HG02981 (cell line): Measurements from ENCODE around the gene GNPDA2.
A peak's percentile ranks its signal among the peaks of the same experiment; 100 is the strongest.
"Not testable (repeated sequence)": the region's sequence is repeated elsewhere in the genome, so short reads cannot be mapped to it uniquely, and the experiment has no call there.

ENCODE experiments used
- ATAC-seq: cut with Tn5 transposase; IDR thresholded peaks from one replicate; pipeline ENCODE4 v1.9.1; 2021; ENCODE audit warnings: mild to moderate bottlenecking, moderate library complexity; ENCODE audit not compliant: unreplicated experiment

Gene GNPDA2

GRCh38 chr4:44726038-44726871 is at the start of gene GNPDA2:
Gene GNPDA2 (minus strand): TSS chr4:44726556. CDS start chr4:44722207, 4,349 bp downstream.
- peak; percentile 93 for ATAC-seq

DNA sequence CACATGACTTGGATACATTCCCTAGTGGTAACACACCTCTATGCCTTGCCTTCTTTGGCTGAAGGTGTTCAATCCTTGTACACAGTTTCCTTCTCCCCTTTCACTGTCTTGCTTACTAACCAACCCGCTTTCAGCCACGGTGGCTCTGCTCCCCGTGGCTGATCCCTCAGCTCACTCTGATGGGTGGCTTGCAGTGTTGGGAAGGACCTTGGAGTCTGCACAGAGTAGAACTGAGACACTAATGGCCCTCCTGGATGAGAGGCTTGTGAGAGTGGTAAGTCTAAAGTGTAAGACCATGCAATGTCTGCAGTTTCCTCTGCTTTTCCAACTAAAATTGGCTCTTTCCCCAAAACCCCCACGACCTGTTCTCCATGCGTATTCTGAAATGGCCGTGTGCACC is 46.0 kb upstream of the GNPDA2 start:
- ATAC-seq = no peak

DNA sequence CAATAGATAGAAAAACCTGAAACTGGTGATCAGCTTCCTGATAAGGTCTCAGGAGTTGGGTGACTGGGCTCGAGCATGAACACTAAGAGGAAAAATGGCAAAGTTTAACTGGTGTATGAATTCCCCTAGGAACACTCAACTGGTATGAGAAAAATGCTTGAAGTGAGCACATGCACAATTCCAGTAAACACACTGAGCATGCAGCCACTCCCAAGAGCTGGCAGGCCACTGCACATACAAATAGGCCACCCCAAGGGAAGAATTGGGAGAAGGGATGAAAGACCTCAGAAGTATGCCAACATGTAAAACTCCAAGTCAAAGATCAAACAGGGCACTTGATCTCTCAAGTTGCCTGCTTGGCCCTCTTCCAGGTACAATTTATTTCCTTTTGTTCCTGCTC is 45.4 kb upstream of the GNPDA2 start:
- ATAC-seq = no peak

- no peak for ATAC-seq
These were observed 40.1 kb upstream of the GNPDA2 start for GRCh38 chr4:44766453-44766852.

GRCh38 chr4:44765116-44765515 is 38.8 kb upstream of the GNPDA2 start:
- ATAC-seq = no peak

DNA sequence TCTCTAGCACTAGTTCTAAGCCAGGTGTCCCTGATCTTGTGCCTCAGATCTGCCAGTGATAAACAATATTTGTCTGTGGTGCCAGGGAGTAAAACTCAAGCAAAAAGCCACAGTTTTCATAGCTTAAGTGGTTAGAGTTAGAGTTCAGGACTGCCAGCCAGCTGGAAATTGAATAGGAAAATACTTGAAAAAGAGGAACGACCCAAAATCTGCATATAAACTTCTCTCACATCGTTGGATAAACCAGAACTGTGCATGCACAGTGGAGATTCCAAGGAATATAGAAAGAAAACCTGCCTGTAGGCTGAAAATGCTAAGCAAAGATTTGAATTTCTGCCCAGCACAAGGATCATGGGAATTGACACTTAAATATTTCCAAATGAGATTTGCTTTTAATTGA is 35.0 kb upstream of the GNPDA2 start:
- ATAC-seq = no peak

DNA sequence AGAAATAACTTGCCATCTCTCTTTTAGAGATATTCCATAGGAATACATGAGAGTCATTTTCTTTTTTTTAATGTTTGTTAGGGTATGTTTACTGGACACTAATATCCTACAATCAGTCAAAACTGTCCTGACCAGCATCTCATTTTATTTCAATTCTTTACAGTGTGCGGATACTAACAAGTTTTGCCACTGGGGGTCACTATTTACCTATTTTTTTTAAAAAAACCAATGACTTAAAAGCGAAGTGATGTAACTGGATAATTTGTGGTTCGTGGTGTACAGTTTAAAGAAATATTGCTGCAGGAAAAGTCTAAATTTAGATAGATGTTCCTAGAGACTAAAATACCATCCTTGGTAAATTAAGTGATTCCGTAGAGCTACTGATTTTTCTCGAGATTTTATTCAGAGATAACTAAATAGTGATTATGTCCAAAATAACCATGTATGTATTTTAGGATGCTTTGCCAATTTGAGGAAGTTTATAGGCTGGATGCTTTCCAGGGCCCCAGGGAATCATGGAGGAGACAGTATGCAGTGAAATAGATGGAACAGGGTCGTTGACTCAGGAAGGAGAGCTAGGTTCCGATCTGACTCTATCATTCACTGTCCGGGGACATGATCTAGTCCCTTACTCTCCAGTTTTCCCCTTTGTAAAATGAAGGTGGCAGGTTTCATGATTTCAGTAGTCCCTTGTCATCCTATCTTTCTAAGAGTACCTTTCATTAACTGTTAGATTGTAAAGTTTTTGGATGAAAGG is 34.0 kb upstream of the GNPDA2 start:
- peak; percentile 91 for ATAC-seq

DNA sequence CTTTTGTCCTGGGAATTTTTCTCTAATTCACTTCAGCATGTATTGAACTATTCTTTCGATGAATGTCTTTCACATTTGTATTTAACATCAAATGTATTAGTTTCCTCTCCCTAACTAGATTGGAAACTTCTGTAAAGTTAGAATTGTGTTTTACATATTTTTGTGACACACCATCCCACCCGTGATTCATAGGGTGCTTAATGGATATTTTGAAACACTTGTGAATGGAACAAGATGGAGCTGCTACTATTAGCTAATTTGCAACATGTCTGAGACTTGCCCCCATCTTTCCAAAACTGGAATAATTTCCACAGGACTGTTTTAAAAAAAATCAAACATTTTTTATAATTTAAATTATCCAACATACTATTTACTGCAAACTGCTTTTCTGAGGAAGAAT is 30.2 kb upstream of the GNPDA2 start:
- ATAC-seq = no peak

DNA sequence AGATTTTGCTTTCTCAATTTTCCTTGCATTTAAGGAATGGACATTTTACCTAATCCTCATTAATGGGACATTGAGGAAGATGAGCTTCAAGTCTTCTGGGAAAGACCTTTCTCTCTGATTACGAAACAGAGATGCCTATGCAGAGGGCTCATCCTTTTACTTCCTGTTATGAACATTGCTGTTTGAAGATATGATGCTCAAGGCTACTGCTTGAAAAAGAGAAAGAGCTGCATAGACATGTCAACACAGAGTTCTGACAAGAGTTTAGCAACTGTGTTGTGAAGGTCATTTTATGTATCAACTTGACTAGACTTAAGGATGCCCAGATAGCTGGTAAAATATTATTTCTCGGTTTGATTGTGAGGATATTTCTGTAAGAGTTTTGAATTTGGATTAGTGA is 13.8 kb upstream of the GNPDA2 start:
- no peak for ATAC-seq

GRCh38 chr4:44738615-44739014 is 12.3 kb upstream of the GNPDA2 start:
- no peak for ATAC-seq

- ATAC-seq = no peak
These were observed 10.5 kb upstream of the GNPDA2 start for GRCh38 chr4:44736900-44737299.

DNA sequence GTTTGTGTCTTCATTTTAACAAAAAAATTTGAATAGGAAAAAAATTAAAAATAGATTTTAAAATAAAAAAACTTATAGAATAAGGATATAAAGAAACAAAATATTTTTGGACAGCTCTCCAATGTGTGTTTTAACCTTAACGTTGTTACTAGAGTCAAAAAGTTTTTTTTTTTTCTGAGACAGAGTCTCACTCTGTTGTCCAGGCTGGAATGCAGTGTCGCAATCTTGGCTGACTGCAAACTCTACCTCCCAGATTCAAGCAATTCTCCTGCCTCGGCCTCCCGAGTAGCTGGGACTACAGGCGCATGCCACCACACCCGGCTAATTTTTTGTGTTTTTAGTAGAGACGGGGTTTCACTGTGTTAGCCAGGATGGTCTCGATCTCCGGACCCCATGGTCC is 2.3 kb upstream of the GNPDA2 start:
- not testable (repeated sequence) for ATAC-seq

DNA sequence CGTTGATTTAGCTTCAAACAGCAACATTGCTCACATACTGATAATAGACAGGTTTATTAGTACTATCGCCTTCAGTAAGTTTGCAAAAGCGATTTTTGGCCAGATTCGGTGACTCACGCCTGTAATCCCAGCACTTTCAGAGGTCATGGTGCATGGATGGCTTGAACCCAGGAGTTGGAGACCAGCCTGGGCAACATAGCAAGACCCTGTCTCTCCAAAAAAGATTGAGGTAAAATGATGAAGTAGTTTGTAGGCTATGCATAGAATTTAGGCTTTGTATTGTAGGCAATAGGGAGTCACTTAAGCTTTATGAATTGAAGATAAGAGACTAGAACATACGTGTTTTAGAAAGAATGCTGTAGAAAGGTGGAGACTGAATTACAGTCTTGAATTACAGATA is 1.1 kb upstream of the GNPDA2 start:
- no peak for ATAC-seq

DNA sequence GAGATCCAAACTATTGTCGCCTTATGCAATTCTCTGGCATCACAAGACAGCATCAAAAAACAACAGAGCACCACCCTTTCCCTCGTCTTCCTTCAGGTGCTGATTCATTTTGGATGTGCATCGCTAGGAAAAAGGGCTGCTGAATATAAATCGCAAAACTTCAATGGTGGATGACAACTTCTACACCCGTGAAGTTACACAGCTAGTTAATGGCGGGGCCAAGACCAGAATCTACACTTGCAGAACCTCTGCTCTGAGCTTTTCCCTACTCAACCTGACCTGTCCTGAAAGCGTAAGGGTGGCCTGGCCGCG is 674 bp downstream of the GNPDA2 start:
- no peak for ATAC-seq

GRCh38 chr4:44725166-44725565 is 1.2 kb downstream of the GNPDA2 start:
- ATAC-seq = no peak

- no peak for ATAC-seq
These were observed 4.4 kb downstream of the GNPDA2 start for GRCh38 chr4:44722001-44722400.

DNA sequence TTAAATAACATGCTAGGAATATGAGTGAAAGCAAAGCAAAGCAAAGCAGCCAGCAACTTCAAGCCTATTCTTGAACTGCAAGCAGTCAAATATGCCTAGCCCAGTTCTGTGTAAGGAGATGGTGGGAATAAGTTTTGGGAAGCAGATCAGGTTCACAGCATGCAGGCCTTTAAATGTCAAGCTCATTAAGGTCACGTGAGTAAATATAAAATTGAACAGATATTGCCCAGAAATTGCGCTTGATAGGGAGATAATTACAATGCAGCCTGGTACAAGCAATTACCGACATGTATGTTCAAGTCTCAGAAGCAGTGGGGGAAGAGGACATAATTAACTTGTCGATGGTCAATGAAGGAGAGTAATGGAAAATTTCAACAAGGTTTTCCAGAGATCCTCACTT is 6.0 kb downstream of the GNPDA2 start:
- no peak for ATAC-seq

DNA sequence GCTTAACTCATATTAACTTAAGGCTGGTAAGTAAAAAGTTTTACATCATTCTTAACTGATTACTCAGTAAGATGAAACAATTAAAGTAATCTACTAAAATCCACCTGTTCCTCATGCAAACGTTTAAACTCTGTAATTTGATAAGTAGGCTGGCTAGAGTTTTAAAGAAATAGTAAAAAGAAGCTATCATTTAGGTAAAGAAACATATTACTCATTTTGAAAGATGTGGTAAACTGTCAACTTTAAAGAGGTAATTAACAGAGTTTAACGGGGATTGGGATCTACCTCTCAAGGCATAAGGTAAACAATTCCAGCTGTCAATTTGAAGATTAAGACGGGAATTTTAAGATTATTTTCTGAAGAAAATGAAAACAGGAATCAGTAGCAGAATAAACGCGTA is 9.8 kb downstream of the GNPDA2 start:
- ATAC-seq = no peak

DNA sequence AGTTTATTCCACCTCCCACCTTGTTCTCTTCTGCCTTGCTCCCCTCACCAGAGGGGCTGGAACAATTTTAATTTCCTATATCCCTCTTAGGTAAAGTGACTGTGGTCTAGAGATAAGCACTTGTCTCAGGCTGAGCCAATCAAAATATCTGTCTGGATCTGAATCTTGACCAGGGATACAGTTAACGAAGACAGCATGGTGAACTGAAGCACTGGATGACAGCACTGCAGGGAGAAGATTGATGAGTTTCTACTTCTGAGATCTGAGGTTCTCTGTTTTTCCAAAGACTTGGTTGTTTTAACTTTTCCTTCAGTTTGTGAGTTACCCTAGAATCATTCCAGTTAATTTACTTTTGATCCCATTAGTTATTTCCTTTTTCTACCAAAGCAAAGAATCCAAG is 13.2 kb downstream of the GNPDA2 start:
- ATAC-seq = no peak

- ATAC-seq = no peak
These were observed 21.7 kb downstream of the GNPDA2 start for GRCh38 chr4:44704673-44705072.

DNA sequence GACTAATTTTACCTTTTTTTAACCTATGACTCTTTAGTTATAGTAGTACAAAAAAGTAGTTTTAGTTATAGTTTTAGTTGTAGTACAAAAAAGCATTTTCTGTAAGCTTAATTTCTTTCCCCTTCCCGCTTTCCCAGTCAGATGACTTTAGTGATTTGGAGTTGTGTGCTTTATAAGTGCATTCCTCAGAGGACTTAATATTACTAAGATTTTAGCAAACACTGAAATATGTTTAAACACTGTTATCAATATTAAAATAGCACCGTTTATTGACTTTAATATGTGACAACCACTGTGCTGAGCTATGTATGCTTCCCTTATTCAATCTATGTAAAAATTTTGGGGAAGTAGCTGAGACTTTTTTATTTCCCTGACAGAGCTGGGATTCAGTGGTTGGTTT is 25.3 kb downstream of the GNPDA2 start:
- no peak for ATAC-seq

- no peak for ATAC-seq
These were observed 25.9 kb downstream of the GNPDA2 start for GRCh38 chr4:44700427-44700826.
